Activated CD4-positive, alpha-beta T cell treated with anti-CD3 and anti-CD28 coated beads for 36 hours (primary cell): Measurements from ENCODE around the gene LRRC43. TPM values are rescaled to one million over a fixed set of nuclear protein-coding genes. Genes with fewer than 3 reads are reported as not detected.
"Not testable (repeated sequence)": the region's sequence is repeated elsewhere in the genome, so short reads cannot be mapped to it uniquely, and the experiment has no call there.

ENCODE experiments used
- ATAC-seq: fragments of 200-7000 bp; cut with Tn5 transposase; one replicate; pipeline ENCODE4 v1.10.0; 2021; ENCODE audit warnings: mild to moderate bottlenecking, moderate library complexity
- CTCF ChIA-PET: fragments of 350-600 bp; sonication (Branson Sonifier 250); formaldehyde crosslinking; loops from one replicate; lab custom pipeline; 2021; ENCODE audit warnings: antibody characterized with exemption; lab: Charles Lee
- POLR2A ChIA-PET: fragments of 350-600 bp; sonication (Branson Sonifier 250); formaldehyde crosslinking; loops from one replicate; lab custom pipeline; 2021; ENCODE audit warnings: antibody characterized with exemption, inconsistent platforms; lab: Charles Lee
- DNase-seq: peaks from one replicate; pipeline ENCODE4 v3.0.0-alpha.2; 2020
- H3K27ac Mint-ChIP-seq: one replicate; pipeline ENCODE4 v1.8.0; 2021; ENCODE audit warnings: mixed read lengths
- H3K27me3 Mint-ChIP-seq: one replicate; pipeline ENCODE4 v1.8.0; 2021; ENCODE audit warnings: mixed read lengths
- H3K36me3 Mint-ChIP-seq: one replicate; pipeline ENCODE4 v1.8.0; 2021; ENCODE audit warnings: low read depth, mixed read lengths
- H3K4me1 Mint-ChIP-seq: one replicate; pipeline ENCODE4 v1.8.0; 2021; ENCODE audit warnings: mixed read lengths
- H3K4me3 Mint-ChIP-seq: one replicate; pipeline ENCODE4 v1.8.0; 2021; ENCODE audit warnings: mild to moderate bottlenecking, moderate library complexity, mixed read lengths
- H3K9me3 Mint-ChIP-seq: one replicate; pipeline ENCODE4 v1.8.0; 2021; ENCODE audit warnings: low read depth, mixed read lengths
- intact Hi-C, 2 experiments: fragments of 100-400 bp; cut with DNase I in 1 of 2; cut with micrococcal nuclease in 1 of 2; formaldehyde crosslinking; loops; one replicate each; pipeline versions ENCODE4 v1.14.2 to v1.15.1; 2022 to 2024; cut with DNase I, micrococcal nuclease
- total RNA-seq, 2 experiments: library from RNA; stranded (reverse); gene quantifications; one replicate each; pipeline ENCODE4 v1.2.3, GENCODE V29; 2021

Gene LRRC43
- total RNA-seq, 2 experiments from 2014 or later: 0.37 TPM; not detected in 1

GRCh38 chr12:122195405-122195804 is 12.5 kb downstream of the LRRC43 start:
- H3K4me3 Mint-ChIP-seq: no peak overlapping the region
- ChIA-PET POLR2A (interaction anchor here (0.6 kb wide), 1 partner anchor 90 kb away, joined by 4 read pairs; no protein-coding TSS in a partner anchor), CTCF (interaction anchor here (0.6 to 1.2 kb wide), 4 partner anchors 22 to 339 kb away, joined by 3 read pairs; no protein-coding TSS in a partner anchor)
- no peak overlapping the region for H3K27ac Mint-ChIP-seq
- peaks cover 8% of the 10 kb centered on the region for H3K4me1 Mint-ChIP-seq
- H3K9me3 Mint-ChIP-seq: peaks cover 3% of the 10 kb centered on the region
- ATAC-seq (no peak), DNase-seq (no peak)
- H3K36me3 Mint-ChIP-seq: no peaks in the 10 kb centered on the region
- intact Hi-C loops: loop anchor here in 1 of 2 experiments (10.0 kb wide), 1 partner anchor 281 kb away; the partner anchor contains the start of gene CFAP251
- H3K27me3 Mint-ChIP-seq: peaks cover 12% of the 10 kb centered on the region

- no peaks in the 10 kb centered on the region for H3K36me3 Mint-ChIP-seq
- ATAC-seq (peak; percentile 79), DNase-seq (no peak)
- H3K4me3 Mint-ChIP-seq: peak overlapping the region; percentile 5
- peaks cover 3% of the 10 kb centered on the region for H3K9me3 Mint-ChIP-seq
- H3K27me3 Mint-ChIP-seq: peaks cover 13% of the 10 kb centered on the region
- CTCF ChIA-PET: no interaction called here
- peaks cover 10% of the 10 kb centered on the region for H3K4me1 Mint-ChIP-seq
- intact Hi-C loops: loop anchor here in 1 of 2 experiments (10.0 kb wide), 1 partner anchor 283 kb away; the partner anchor contains the start of gene CFAP251
- POLR2A ChIA-PET: no interaction called here
- H3K27ac Mint-ChIP-seq: peak overlapping the region; percentile 82
These were observed 14.7 kb downstream of the LRRC43 start for GRCh38 chr12:122197612-122197966.

- no peaks in the 10 kb centered on the region for H3K36me3 Mint-ChIP-seq
- intact Hi-C loops: loop anchor here in 1 of 2 experiments (10.0 kb wide), 1 partner anchor 285 kb away; the partner anchor contains the start of gene CFAP251
- DNase-seq (no peak), ATAC-seq (no peak)
- H3K4me3 Mint-ChIP-seq: no peak overlapping the region
- H3K27ac Mint-ChIP-seq: no peak overlapping the region
- peaks cover 3% of the 10 kb centered on the region for H3K9me3 Mint-ChIP-seq
- H3K4me1 Mint-ChIP-seq: peaks cover 18% of the 10 kb centered on the region
- ChIA-PET POLR2A (no interaction called here), CTCF (no interaction called here)
- peaks cover 20% of the 10 kb centered on the region for H3K27me3 Mint-ChIP-seq
These were observed 16.8 kb downstream of the LRRC43 start for GRCh38 chr12:122199484-122200355.

GRCh38 chr12:122200541-122201175 is 17.7 kb downstream of the LRRC43 start:
- POLR2A ChIA-PET: no interaction called here
- ATAC-seq: no peak
- Mint-ChIP-seq H3K4me3 (no peak overlapping the region), H3K27ac (no peak overlapping the region), H3K4me1 (peaks cover 20% of the 10 kb centered on the region), H3K27me3 (peaks cover 24% of the 10 kb centered on the region), H3K9me3 (no peaks in the 10 kb centered on the region), H3K36me3 (no peaks in the 10 kb centered on the region)
- intact Hi-C loops: no loop called here
- no peak for DNase-seq
- CTCF ChIA-PET: interaction anchor here (0.6 kb wide), 1 partner anchor 633 kb away, joined by 5 read pairs; no protein-coding TSS in a partner anchor

- Mint-ChIP-seq H3K27ac (no peak overlapping the region), H3K4me3 (no peak overlapping the region), H3K36me3 (no peaks in the 10 kb centered on the region), H3K27me3 (peaks cover 24% of the 10 kb centered on the region), H3K4me1 (peaks cover 20% of the 10 kb centered on the region), H3K9me3 (no peaks in the 10 kb centered on the region)
- DNase-seq (no peak), ATAC-seq (no peak)
- POLR2A ChIA-PET: no interaction called here
- intact Hi-C loops: no loop called here
- CTCF ChIA-PET: interaction anchor here (1.0 kb wide), 1 partner anchor 113 kb away, joined by 5 read pairs; no protein-coding TSS in a partner anchor
These were observed 18.5 kb downstream of the LRRC43 start for GRCh38 chr12:122201381-122201780.

GRCh38 chr12:122202017-122202416 is 19.1 kb downstream of the LRRC43 start:
- Mint-ChIP-seq H3K4me1 (peaks cover 20% of the 10 kb centered on the region), H3K27me3 (peaks cover 21% of the 10 kb centered on the region), H3K9me3 (no peaks in the 10 kb centered on the region), H3K27ac (no peak overlapping the region), H3K36me3 (no peaks in the 10 kb centered on the region), H3K4me3 (no peak overlapping the region)
- DNase-seq: no peak
- ChIA-PET POLR2A (no interaction called here), CTCF (interaction anchor here (1.0 kb wide), 1 partner anchor 114 kb away, joined by 5 read pairs; no protein-coding TSS in a partner anchor)
- intact Hi-C loops: no loop called here
- ATAC-seq: no peak

- DNase-seq, ATAC-seq, CTCF ChIA-PET, H3K9me3 Mint-ChIP-seq, H3K36me3 Mint-ChIP-seq, H3K27ac Mint-ChIP-seq: not testable (repeated sequence)
- Mint-ChIP-seq H3K4me1 (peaks cover 15% of the 10 kb centered on the region), H3K4me3 (peak overlapping the region; percentile 74), H3K27me3 (peaks cover 17% of the 10 kb centered on the region)
- POLR2A ChIA-PET: interaction anchor here (1.0 kb wide), 1 partner anchor 23 kb away, joined by 3 read pairs; the partner anchor contains the start of gene DIABLO
- intact Hi-C loops: loop anchor here in 1 of 2 experiments (1.0 kb wide), 3 partner anchors 23 to 364 kb away; partner anchors contain the start of genes DIABLO and VPS33A
These were observed 19.9 kb downstream of the LRRC43 start for GRCh38 chr12:122202811-122203210.

- DNase-seq (peak; percentile 85), ATAC-seq (peak; percentile 81)
- intact Hi-C loops: loop anchor here in 1 of 2 experiments (1.0 kb wide), 3 partner anchors 23 to 364 kb away; partner anchors contain the start of genes DIABLO and VPS33A
- no peak within 1 kb of the TSS for H3K27ac Mint-ChIP-seq
- peak within 1 kb of the TSS; percentile 74 for H3K4me3 Mint-ChIP-seq
- peaks cover 17% of the 10 kb centered on the region for H3K27me3 Mint-ChIP-seq
- H3K36me3 Mint-ChIP-seq: peaks cover 6% of the 10 kb centered on the region
- H3K4me1 Mint-ChIP-seq: peaks cover 12% of the 10 kb centered on the region
- H3K9me3 Mint-ChIP-seq: no peaks in the 10 kb centered on the region
- POLR2A ChIA-PET: interaction anchor here (0.6 to 1.0 kb wide), 2 partner anchors 22 to 290 kb away, joined by 3 read pairs; partner anchors contain the start of gene DIABLO
- CTCF ChIA-PET: no interaction called here
These were observed 20.6 kb downstream of the LRRC43 start, which contains the start of gene B3GNT4 for GRCh38 chr12:122203301-122204166. Gene B3GNT4 (plus strand): TSS chr12:122203709. CDS start chr12:122204619, 910 bp downstream.

- peak overlapping the region; percentile 46 for H3K4me3 Mint-ChIP-seq
- intact Hi-C loops: no loop called here
- no peak for ATAC-seq
These were observed 21.5 kb downstream of the LRRC43 start for GRCh38 chr12:122204167-122205052.

More at GRCh38 chr12:122204167-122205052, 21.5 kb downstream of the LRRC43 start:
- H3K27me3 Mint-ChIP-seq: peaks cover 17% of the 10 kb centered on the region
- peaks cover 9% of the 10 kb centered on the region for H3K36me3 Mint-ChIP-seq
- CTCF ChIA-PET: interaction anchor here (0.7 to 1.0 kb wide), 3 partner anchors 16 to 28 kb away, joined by 3 read pairs; partner anchors contain the start of gene DIABLO
- H3K9me3 Mint-ChIP-seq: no peaks in the 10 kb centered on the region
- peaks cover 12% of the 10 kb centered on the region for H3K4me1 Mint-ChIP-seq
- H3K27ac Mint-ChIP-seq: no peak overlapping the region
- peak; percentile 49 for DNase-seq
- POLR2A ChIA-PET: no interaction called here
